PC-9 (cell line): ENCODE data around the gene FUZ. TPM values are rescaled to one million over a fixed set of nuclear protein-coding genes. Genes with fewer than 3 reads are reported as not detected.

ENCODE experiments used
- BruUV-seq: library from RNA; stranded (reverse); fragments of 400-500 nt; replicated peaks from 2 replicates; lab custom pipeline; 2021; lab: Mats Ljungman, UMichigan
- CTCF ChIA-PET: fragments of 300-600 bp; sonication (Branson Sonifier 250); formaldehyde crosslinking; loops from one replicate; lab custom pipeline; 2022; ENCODE audit warnings: antibody characterized with exemption; lab: Charles Lee
- POLR2A ChIA-PET: fragments of 300-600 bp; sonication (Branson Sonifier 250); formaldehyde crosslinking; loops from one replicate; lab custom pipeline; 2022; ENCODE audit warnings: antibody characterized with exemption; ENCODE audit not compliant: unreplicated experiment; lab: Charles Lee
- DNase-seq, 2 experiments: peaks; one replicate each; pipeline versions ENCODE4 v3.0.0 to v3.0.0-alpha.2; 2015 to 2022; ENCODE audit warnings: mixed read lengths in 1 of 2
- H2AFZ ChIP-seq: fragments of 200-600 bp; sonication (generic); 2 replicates; pipeline ENCODE4 v1.8.1; 2017; ENCODE audit warnings: antibody characterized with exemption
- H3F3A ChIP-seq: fragments of 200-600 bp; sonication (generic); 2 replicates; pipeline ENCODE4 v1.8.1; 2017; ENCODE audit warnings: antibody characterized with exemption, mild to moderate bottlenecking, low read depth; ENCODE audit not compliant: insufficient read depth
- H3K27ac ChIP-seq: fragments of 200-600 bp; sonication (generic); 2 replicates; pipeline ENCODE4 v1.6.1; 2016; ENCODE audit warnings: mixed run types
- H3K27me3 ChIP-seq: fragments of 200-600 bp; sonication (generic); 2 replicates; pipeline ENCODE4 v1.6.1; 2016; ENCODE audit warnings: low read depth, mixed run types; ENCODE audit not compliant: insufficient read depth
- H3K36me3 ChIP-seq: fragments of 200-600 bp; sonication (generic); 2 replicates; pipeline ENCODE4 v1.6.1; 2016; ENCODE audit warnings: low read depth, mixed run types
- H3K4me1 ChIP-seq: fragments of 200-600 bp; sonication (generic); replicated peaks from 2 replicates; pipeline ENCODE4 v1.6.1; 2016; ENCODE audit warnings: mixed run types; ENCODE audit not compliant: insufficient read depth
- H3K4me2 ChIP-seq: fragments of 200-600 bp; sonication (generic); 2 replicates; pipeline ENCODE4 v1.6.1; 2017; ENCODE audit warnings: mixed run types
- H3K4me3 ChIP-seq: fragments of 200-600 bp; sonication (generic); 2 replicates; pipeline ENCODE4 v1.6.1; 2016; ENCODE audit warnings: mixed run types
- H3K79me2 ChIP-seq: fragments of 200-600 bp; sonication (generic); 2 replicates; pipeline ENCODE4 v1.6.1; 2017; ENCODE audit warnings: low read depth, mixed run types
- H3K9me2 ChIP-seq: fragments of 200-600 bp; sonication (generic); 2 replicates; pipeline ENCODE4 v1.8.1; 2017; ENCODE audit warnings: mild to moderate bottlenecking; ENCODE audit not compliant: insufficient read depth
- H3K9me3 ChIP-seq: fragments of 200-600 bp; sonication (generic); 2 replicates; pipeline ENCODE4 v1.8.1; 2016; ENCODE audit warnings: low read depth; ENCODE audit not compliant: insufficient read depth
- H4K20me1 ChIP-seq: fragments of 200-600 bp; sonication (generic); 2 replicates; pipeline ENCODE4 v1.8.1; 2017; ENCODE audit not compliant: insufficient read depth
- EZH2 ChIP-seq: fragments of 200-600 bp; sonication (generic); IDR thresholded peaks from 2 replicates; pipeline ENCODE4 v1.8.0; 2017; ENCODE audit warnings: antibody characterized with exemption, low read depth
- intact Hi-C: fragments of 100-400 bp; cut with micrococcal nuclease; formaldehyde crosslinking; loops from one replicate; pipeline ENCODE4 v1.10.0; 2022; ENCODE audit not compliant: unreplicated experiment
- total RNA-seq: library from RNA; stranded (reverse); gene quantifications from 2 replicates; pipeline ENCODE4 v1.2.3, GENCODE V29; 2021
- TF ChIP-seq, protein P1 (sequence below): fragments of 200-600 bp; sonication (generic); conservative IDR thresholded peaks from 2 replicates; pipeline ENCODE4 v1.6.1; 2017; ENCODE audit warnings: mixed run types, antibody characterized with exemption, mild to moderate bottlenecking, moderate library complexity

FUZ gene
- total RNA-seq, 1 experiment from 2014 or later = 50.0 TPM

GRCh38 chr19:49807904-49808675 is 5.0 kb downstream of the FUZ start:
- no peaks in the 10 kb centered on the region for H3K79me2 ChIP-seq
- BruUV-seq = no TSS peak
- intact Hi-C loops = no loop called here
- ChIA-PET CTCF (interaction anchor here (0.6 kb wide), 1 partner anchor 48 kb away, joined by 4 read pairs; no protein-coding TSS in a partner anchor), POLR2A (no interaction called here)
- peaks cover 7% of the 10 kb centered on the region for H3K4me1 ChIP-seq
- no peaks in the 10 kb centered on the region for H3K9me3 ChIP-seq
- H3K4me2 ChIP-seq = peak overlapping the region; percentile 71; the same call in 1 of the 2 replicates
- peaks cover 6% of the 10 kb centered on the region; the same call in 1 of the 2 replicates for H4K20me1 ChIP-seq
- H3K9me2 ChIP-seq = no peaks in the 10 kb centered on the region
- no peak overlapping the region for H2AFZ ChIP-seq
- no peak for DNase-seq
- TF ChIP-seq, protein P1, sequence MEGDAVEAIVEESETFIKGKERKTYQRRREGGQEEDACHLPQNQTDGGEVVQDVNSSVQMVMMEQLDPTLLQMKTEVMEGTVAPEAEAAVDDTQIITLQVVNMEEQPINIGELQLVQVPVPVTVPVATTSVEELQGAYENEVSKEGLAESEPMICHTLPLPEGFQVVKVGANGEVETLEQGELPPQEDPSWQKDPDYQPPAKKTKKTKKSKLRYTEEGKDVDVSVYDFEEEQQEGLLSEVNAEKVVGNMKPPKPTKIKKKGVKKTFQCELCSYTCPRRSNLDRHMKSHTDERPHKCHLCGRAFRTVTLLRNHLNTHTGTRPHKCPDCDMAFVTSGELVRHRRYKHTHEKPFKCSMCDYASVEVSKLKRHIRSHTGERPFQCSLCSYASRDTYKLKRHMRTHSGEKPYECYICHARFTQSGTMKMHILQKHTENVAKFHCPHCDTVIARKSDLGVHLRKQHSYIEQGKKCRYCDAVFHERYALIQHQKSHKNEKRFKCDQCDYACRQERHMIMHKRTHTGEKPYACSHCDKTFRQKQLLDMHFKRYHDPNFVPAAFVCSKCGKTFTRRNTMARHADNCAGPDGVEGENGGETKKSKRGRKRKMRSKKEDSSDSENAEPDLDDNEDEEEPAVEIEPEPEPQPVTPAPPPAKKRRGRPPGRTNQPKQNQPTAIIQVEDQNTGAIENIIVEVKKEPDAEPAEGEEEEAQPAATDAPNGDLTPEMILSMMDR = no peak
- no peak for TF ChIP-seq EZH2
- H3K4me3 ChIP-seq = peak overlapping the region; percentile 60; the same call in 1 of the 2 replicates
- no peaks in the 10 kb centered on the region for H3K27me3 ChIP-seq
- peaks cover 40% of the 10 kb centered on the region; the same call in 1 of the 2 replicates for H3F3A ChIP-seq
- H3K27ac ChIP-seq = no peak overlapping the region
- no peaks in the 10 kb centered on the region for H3K36me3 ChIP-seq

DNA sequence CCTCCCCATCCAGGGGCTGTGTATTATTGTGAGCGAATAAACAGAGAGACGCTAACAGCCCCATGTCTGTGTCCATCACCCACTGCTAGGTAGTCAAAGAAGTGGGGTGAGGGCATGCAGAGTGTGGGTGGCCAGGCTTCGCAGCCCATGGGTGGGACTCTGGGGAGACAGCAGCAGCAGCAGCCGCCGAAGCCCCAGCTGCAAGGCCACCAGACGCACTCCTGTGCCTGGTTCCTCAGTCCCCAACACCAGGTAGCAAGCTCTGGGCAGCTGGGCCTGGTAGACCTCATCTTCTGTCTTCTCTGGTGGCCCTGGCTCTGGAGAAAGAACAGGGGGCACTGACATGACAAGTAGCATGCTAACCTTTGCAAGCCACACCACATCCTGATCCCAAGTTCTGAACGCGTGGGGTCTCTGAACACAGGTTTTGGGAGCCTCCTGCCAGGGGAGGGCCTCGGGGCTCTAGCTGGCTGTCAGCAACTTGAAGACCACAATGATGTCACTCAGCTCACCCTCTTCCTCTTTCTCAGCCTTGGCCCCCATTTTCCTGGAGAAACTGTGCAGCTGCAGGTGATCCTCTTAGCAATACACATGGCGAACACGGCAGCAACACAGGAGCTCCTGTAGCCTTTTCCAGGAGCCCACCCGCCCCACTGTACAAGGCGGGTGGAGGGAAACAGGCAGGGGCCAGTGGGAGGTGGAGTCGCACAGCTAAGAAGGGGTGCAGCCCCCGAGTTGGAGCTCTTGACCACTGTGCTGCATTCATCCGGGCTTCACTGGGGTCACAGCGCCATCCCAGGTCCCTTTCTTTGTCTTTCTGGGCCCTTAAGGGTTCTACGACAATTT is 5.8 kb downstream of the FUZ start:
- Histone ChIP-seq H3K79me2 (no peaks in the 10 kb centered on the region), H2AFZ (no peak overlapping the region), H3K27me3 (no peaks in the 10 kb centered on the region), H3K4me3 (no peak overlapping the region), H3K4me1 (peaks cover 7% of the 10 kb centered on the region), H3K9me2 (no peaks in the 10 kb centered on the region), H3K9me3 (no peaks in the 10 kb centered on the region), H3K27ac (no peak overlapping the region), H3K4me2 (no peak overlapping the region), H3K36me3 (no peaks in the 10 kb centered on the region), H4K20me1 (peaks cover 6% of the 10 kb centered on the region; the same call in 1 of the 2 replicates), H3F3A (peaks cover 42% of the 10 kb centered on the region; the same call in 1 of the 2 replicates)
- ChIA-PET CTCF (interaction anchor here (0.6 kb wide), 1 partner anchor 47 kb away, joined by 4 read pairs; no protein-coding TSS in a partner anchor), POLR2A (no interaction called here)
- BruUV-seq = no TSS peak
- TF ChIP-seq, protein P1 = no peak
- no peak for TF ChIP-seq EZH2
- no peak for DNase-seq
- intact Hi-C loops = no loop called here

- no TSS peak for BruUV-seq
- intact Hi-C loops = no loop called here
- peaks cover 7% of the 10 kb centered on the region for H3K4me1 ChIP-seq
- no peak for DNase-seq
- H3K9me3 ChIP-seq = no peaks in the 10 kb centered on the region
- no peaks in the 10 kb centered on the region for H3K9me2 ChIP-seq
- H3K27ac ChIP-seq = no peak overlapping the region
- H3K4me3 ChIP-seq = no peak overlapping the region
- TF ChIP-seq EZH2 = no peak
- TF ChIP-seq, protein P1 = no peak
- no peaks in the 10 kb centered on the region for H3K36me3 ChIP-seq
- H3K79me2 ChIP-seq = no peaks in the 10 kb centered on the region
- no peak overlapping the region for H2AFZ ChIP-seq
- H3K27me3 ChIP-seq = no peaks in the 10 kb centered on the region
- ChIA-PET POLR2A (no interaction called here), CTCF (no interaction called here)
- H3K4me2 ChIP-seq = no peak overlapping the region
- peaks cover 6% of the 10 kb centered on the region; the same call in 1 of the 2 replicates for H4K20me1 ChIP-seq
- peaks cover 39% of the 10 kb centered on the region; the same call in 1 of the 2 replicates for H3F3A ChIP-seq
Measured at GRCh38 chr19:49806620-49806959, 6.5 kb downstream of the FUZ start.
